ENCODE results near the gene NHERF1. TPM values are rescaled to one million over a fixed set of nuclear protein-coding genes. Genes with fewer than 3 reads are reported as not detected.

The NHERF1 gene
- total RNA-seq, 4 donors from 2014 or later, result 21.9 to 63.4 (median 43.8) TPM

- no peaks in the 10 kb centered on the region for H3K36me3 ChIP-seq
- no peaks in the 10 kb centered on the region for H3K27me3 ChIP-seq
- intact Hi-C loops (cut with DNase I), result no loop called here
- no peak for DNase-seq
- TF ChIP-seq POLR2A (IDR thresholded peaks at IDR 0.05) (no peak), CTCF (IDR thresholded peaks at IDR 0.05) (no peak)
- no peaks in the 10 kb centered on the region for H3K9me3 ChIP-seq
- H3K27ac ChIP-seq, result no peak overlapping the region
- no peak overlapping the region for H3K4me3 ChIP-seq (replicated peaks in 1 of 3)
- no peaks in the 10 kb centered on the region for H3K4me1 ChIP-seq
- WGBS, 2 donors, result 62 to 80% methylated on average over 4 of the region's 4 CpGs
These were observed 33.3 kb upstream of the NHERF1 start for GRCh38 chr17:74715144-74715543.

GRCh38 chr17:74720506-74720905 is 27.9 kb upstream of the NHERF1 start:
- Histone ChIP-seq H3K36me3 (no peaks in the 10 kb centered on the region), H3K27me3 (no peaks in the 10 kb centered on the region), H3K4me1 (no peaks in the 10 kb centered on the region), H3K27ac (no peak overlapping the region), H3K9me3 (no peaks in the 10 kb centered on the region), H3K4me3 (replicated peaks in 1 of 3) (no peak overlapping the region)
- WGBS, 2 donors, result 87 to 95% methylated on average over 4 of the region's 4 CpGs
- intact Hi-C loops (cut with DNase I), result no loop called here
- DNase-seq, result no peak
- TF ChIP-seq CTCF (IDR thresholded peaks at IDR 0.05) (no peak), POLR2A (IDR thresholded peaks at IDR 0.05) (no peak)

GRCh38 chr17:74722782-74723181 is 25.6 kb upstream of the NHERF1 start:
- intact Hi-C loops (cut with DNase I), result no loop called here
- no peak overlapping the region for H3K4me3 ChIP-seq (replicated peaks in 1 of 3)
- no peaks in the 10 kb centered on the region for H3K9me3 ChIP-seq
- 87 to 93% methylated on average over 4 of the region's 4 CpGs for WGBS, 2 donors
- H3K27me3 ChIP-seq, result no peaks in the 10 kb centered on the region
- H3K27ac ChIP-seq, result no peak overlapping the region
- no peaks in the 10 kb centered on the region for H3K36me3 ChIP-seq
- TF ChIP-seq POLR2A (IDR thresholded peaks at IDR 0.05), result no peak
- no peak for TF ChIP-seq CTCF (IDR thresholded peaks at IDR 0.05)
- DNase-seq, result no peak
- H3K4me1 ChIP-seq, result peaks cover 7 to 9% of the 10 kb centered on the region in 2 donors

GRCh38 chr17:74723891-74724290 is 24.5 kb upstream of the NHERF1 start:
- Histone ChIP-seq H3K9me3 (no peaks in the 10 kb centered on the region), H3K27ac (no peak overlapping the region), H3K27me3 (no peaks in the 10 kb centered on the region), H3K4me3 (replicated peaks in 1 of 3) (no peak overlapping the region), H3K4me1 (peaks cover 7 to 9% of the 10 kb centered on the region in 2 donors), H3K36me3 (no peaks in the 10 kb centered on the region)
- TF ChIP-seq POLR2A (IDR thresholded peaks at IDR 0.05) (no peak), CTCF (IDR thresholded peaks at IDR 0.05) (no peak)
- 77 to 85% methylated on average over 5 of the region's 5 CpGs for WGBS, 2 donors
- intact Hi-C loops (cut with DNase I), result no loop called here
- DNase-seq, result no peak

- intact Hi-C loops (cut with DNase I), result no loop called here
- no peaks in the 10 kb centered on the region for H3K9me3 ChIP-seq
- H3K27ac ChIP-seq, result no peak overlapping the region
- H3K4me3 ChIP-seq (replicated peaks in 1 of 3), result no peak overlapping the region
- 94 to 96% methylated on average over 3 of the region's 3 CpGs for WGBS, 2 donors
- H3K27me3 ChIP-seq, result no peaks in the 10 kb centered on the region
- H3K36me3 ChIP-seq, result no peaks in the 10 kb centered on the region
- DNase-seq, result no peak
- no peak for TF ChIP-seq CTCF (IDR thresholded peaks at IDR 0.05)
- TF ChIP-seq POLR2A (IDR thresholded peaks at IDR 0.05), result no peak
- peaks cover 7 to 9% of the 10 kb centered on the region in 2 donors for H3K4me1 ChIP-seq
These were observed 23.3 kb upstream of the NHERF1 start for GRCh38 chr17:74725111-74725510.
